Cerebellar nuclear complex (tissue), 1 donor: ENCODE results near the gene CARD14.

Source experiments
- DNase-seq, 2 experiments: peaks; one replicate each; lab custom pipeline; 2025; lab: John Stamatoyannopoulos, UW

CARD14 gene

DNA sequence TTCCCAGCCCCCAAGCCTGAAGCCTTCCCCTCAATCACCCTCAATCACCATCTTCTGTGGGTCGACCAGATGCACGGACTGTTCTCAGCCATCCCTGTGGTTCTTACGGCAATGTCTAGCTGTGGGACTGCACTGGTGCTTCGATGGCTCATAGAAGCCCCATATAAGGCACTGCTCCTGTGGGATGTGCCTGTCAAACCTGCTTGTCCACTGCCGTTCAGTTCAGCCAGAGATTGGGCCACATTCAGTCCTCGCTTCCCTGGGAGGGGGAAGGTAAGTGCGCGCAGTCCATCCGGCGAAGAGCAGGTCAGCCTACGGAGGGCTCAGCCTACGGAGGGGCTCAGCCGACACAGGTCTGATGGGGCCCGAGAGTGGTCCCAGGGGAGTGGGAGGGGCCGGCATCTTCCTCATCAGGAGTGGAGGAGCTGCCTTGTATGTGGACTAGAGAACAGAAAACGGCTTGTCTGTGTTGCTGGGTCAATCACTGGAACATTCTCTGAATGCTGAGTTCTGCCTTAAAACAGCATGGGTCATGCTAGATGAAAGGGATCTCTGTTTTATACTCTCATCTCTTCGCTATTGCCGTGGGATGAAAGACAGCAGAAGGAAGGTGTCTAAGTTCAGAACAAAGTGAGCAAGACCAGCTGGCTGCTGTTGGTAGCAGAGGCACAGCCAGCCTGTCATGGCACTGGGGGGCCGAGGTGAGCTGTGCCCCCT is at the start of gene CARD14:
TSS of gene CARD14 (plus strand) at position 247 of the 717 bp plus-strand sequence. CDS start 11,409 bp downstream, outside the sequence.
- no peak for DNase-seq

GRCh38 chr17:80122026-80122575 is 47.7 kb upstream of the CARD14 start:
- DNase-seq: no peak

GRCh38 chr17:80122926-80123505 is 46.8 kb upstream of the CARD14 start:
- DNase-seq: no peak

GRCh38 chr17:80123791-80124190 is 46.0 kb upstream of the CARD14 start:
- no peak for DNase-seq

- DNase-seq: no peak
Observed at GRCh38 chr17:80124351-80124981, 45.4 kb upstream of the CARD14 start.

- no peak for DNase-seq
Observed at GRCh38 chr17:80125656-80126448, 44.0 kb upstream of the CARD14 start.

DNA sequence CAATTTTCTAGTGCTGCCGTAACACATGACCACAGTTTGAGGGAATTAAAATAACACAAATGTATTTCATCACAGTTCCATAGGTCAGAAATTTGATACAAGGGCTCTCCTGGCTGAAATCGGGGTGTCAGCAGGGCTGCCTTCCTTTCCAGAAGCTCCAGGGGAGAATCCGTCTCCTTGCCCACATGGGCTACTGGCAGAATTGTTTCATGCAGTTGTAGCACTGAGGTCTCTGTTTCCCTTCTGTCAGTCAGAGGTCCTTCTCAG is 43.4 kb upstream of the CARD14 start:
- no peak for DNase-seq

DNA sequence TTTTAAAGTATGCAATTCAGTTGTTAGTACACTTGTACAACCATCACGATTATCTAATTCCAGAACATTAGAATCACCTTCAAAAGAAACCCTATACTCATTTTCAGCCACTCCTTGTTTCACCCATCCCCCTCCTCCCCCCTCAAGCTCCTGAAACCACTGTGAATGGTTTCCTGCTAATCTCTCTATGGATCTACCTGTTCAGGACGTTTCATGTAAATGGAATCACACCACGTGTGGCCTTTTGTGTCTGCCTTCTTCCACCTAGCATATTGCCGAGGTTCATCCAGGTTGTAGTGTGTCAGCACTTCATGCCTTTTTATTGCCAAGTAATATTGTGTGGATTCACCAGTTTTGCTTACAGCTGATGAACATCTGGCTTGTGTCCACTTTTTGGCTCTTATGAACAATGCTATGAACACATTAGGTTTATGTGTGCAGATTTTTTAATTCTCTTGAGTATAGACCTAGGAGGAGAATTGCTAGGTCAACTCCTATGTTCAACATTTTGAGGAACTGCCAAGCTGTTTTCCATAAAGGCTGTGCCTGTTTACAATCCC is 40.7 kb upstream of the CARD14 start:
- DNase-seq: no peak

- DNase-seq: no peak
Observed at GRCh38 chr17:80130992-80131391, 38.8 kb upstream of the CARD14 start.

GRCh38 chr17:80132906-80133625 is 36.8 kb upstream of the CARD14 start:
- no peak for DNase-seq

DNA sequence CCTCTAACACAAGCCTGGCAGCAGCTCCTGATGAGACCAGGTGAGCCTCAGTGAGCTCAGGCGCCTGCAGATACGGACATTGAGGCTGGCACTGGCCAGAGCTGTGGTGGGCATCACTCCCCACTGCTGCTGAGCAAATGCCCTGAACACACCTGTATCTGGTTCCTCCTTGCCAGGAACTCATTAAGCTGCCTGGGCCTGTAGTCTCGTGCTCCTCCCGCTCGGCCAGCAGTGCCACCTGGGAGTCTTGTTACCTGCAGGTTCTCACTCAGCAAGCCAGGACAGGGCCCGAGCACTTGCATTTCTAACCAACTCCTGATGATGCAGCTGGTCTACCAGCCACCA is 36.2 kb upstream of the CARD14 start:
- no peak for DNase-seq

- DNase-seq: no peak
Observed at GRCh38 chr17:80137131-80137530, 32.7 kb upstream of the CARD14 start.

GRCh38 chr17:80138856-80139426 is 30.9 kb upstream of the CARD14 start:
- no peak for DNase-seq

DNA sequence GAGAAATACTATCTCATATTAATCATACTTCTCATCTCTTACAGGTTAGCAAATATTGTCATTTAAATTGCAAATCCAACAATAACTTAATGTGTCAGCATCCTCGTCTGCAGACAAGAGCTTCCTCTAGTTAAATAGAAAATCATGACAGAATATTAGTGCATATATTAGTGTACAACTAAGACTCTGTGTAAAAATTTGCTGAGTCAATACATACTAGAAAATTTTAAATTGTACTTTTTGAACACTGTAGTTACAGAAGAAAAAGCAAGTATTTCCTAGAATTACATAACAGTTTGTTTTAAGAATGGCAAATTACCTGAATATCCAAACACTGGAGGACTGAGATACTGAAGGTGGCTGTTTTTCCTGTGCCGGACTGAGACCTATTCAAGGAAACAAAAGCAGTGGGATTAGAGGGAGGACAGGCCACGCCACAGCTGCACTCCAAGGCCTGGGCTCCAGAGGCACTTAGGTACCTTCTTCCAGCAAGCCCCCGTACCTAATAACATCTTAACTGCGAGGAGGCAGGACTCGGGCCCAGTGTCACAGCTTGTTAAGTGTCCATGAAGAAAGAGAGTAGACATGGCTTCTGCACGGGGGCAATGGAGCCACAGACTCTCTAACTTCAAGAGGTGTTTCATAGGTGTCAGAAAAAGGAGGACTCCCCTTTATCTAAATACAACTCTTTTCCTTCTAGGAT is 28.2 kb upstream of the CARD14 start:
- DNase-seq: no peak

- DNase-seq: no peak
Observed at GRCh38 chr17:80142929-80143328, 26.9 kb upstream of the CARD14 start.

DNA sequence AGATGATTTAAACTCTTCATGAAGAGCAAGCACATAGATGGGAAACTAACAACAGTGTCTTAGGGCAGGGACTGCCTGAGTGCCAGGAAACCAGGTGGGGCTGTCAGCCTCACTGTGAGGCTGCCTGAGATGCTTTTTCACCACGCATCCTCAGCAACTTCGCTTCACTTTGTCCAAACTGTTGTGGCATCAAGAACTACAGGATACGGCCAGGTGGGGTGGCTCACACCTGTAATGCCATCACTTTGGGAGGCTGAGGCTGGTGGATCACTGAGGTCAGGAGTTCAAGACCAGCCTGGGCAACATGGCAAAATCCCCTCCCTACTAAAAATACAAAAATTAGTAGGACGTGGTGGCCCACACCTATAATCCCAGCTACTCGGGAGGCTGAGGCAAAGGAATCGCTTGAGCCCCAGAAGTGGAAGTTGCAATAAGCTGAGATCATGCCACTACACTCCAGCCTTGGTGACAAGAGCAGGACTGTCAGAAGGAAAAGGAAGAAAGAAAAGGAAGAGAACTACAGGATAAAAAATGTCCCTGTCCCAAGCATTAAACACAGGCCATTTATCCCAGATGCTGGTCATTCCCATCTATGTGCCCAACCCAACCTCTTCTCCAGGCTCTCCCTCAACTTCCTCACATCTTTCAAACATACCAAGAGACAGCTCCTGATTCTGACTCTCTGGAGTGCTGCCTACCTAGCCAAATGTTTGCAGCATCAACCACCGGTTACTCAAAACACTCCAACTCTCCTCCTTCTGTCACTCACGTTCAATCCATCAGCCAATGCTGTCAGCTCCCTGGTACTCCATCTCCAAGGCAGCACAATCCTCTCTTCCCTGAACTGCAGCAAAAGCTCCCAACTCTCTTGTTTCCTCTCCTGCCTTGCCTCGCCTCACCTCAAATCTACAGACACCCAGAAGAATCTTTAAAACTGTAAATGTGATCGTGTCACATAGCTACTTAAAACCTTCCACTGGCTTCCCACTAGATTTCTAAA is 24.5 kb upstream of the CARD14 start:
- no peak for DNase-seq

DNA sequence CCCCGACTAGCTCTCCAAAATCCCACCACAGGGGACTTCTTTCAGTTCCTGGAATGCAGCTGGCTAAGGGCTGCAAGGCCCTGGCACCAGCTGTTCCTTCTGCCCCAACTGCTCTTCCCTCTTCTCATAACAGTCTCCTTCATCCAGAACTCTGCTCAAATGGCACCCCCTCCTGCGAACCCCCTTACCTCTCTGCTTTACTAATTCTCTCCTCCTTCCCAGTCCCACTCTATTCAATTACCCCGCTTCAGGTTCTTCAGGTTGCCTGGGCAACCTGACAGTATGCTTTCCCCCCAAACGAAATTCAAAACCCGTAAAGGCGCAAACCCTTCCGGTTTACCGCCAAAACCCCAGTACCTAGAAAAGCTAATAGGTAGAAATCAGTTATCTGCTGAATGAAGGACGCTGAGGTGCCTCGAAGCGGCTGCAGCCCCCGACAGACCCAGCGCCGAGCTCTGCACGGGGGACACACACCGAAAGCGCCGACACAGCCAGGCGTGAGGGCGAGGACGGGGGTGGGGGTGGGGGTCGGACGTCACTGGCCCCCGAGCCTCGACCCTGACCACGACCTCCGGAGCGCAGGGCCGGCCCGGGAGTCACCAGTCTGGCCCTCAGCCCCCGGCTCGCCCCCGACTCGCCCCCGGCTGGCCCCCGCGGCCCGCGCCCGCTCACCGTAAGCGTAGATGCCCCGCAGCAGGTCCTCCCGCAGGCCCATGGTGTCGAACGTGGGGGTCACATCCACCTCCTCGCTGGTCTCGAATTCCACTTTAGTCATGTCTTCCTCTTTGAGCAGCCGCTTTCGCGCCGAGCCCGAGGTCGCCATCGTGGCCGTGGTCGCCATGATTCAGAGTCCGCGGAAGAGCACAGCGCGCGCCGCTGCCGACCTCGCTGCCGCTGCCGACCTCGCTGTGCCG is 23.5 kb upstream of the CARD14 start:
- DNase-seq: no peak
